ENCODE data around the gene DIP2B. TPM values are rescaled to one million over a fixed set of nuclear protein-coding genes. Genes with fewer than 3 reads are reported as not detected.
A peak's percentile ranks its signal among the peaks of the same experiment; 100 is the strongest.
"Not testable (repeated sequence)": the region's sequence is repeated elsewhere in the genome, so short reads cannot be mapped to it uniquely, and the experiment has no call there.

The DIP2B gene
- polyA plus RNA-seq (ENCODE audit: insufficient read length in 10 of 10), result 10 to 100 TPM; 14.4 to 26.2 (median 18.3) TPM
- long read RNA-seq, donor 1, result 0 reads
- long read RNA-seq, donor 2, result 0 reads
- long read RNA-seq, donor 3, result 0 reads
- long read RNA-seq, donor 4, result 0 reads
- long read RNA-seq, donor 5, partial matches to known transcripts, result 8 of 9 reads
- long read RNA-seq, donor 5, other reads (novel, unspliced or antisense), result 0 of 9 reads
- long read RNA-seq, donor 6, partial matches to known transcripts, result 13 of 15 reads
- long read RNA-seq, donor 6, other reads (novel, unspliced or antisense), result 0 of 15 reads
- long read RNA-seq, donor 7, partial matches to known transcripts, result 5 of 5 reads
- long read RNA-seq, donor 7, other reads (novel, unspliced or antisense), result 0 of 5 reads
- long read RNA-seq, donor 8, partial matches to known transcripts, result 5 of 5 reads
- long read RNA-seq, donor 8, other reads (novel, unspliced or antisense), result 0 of 5 reads
- long read RNA-seq, donor 9, result 0 reads

- DNase-seq, result peak; percentile 91 to 98 (median 94)
Observed at GRCh38 chr12:50504798-50505674, at the start of gene DIP2B. Gene DIP2B (plus strand): TSS chr12:50504985. CDS start chr12:50505141, 156 bp downstream.

- DNase-seq, result no peak
Observed at GRCh38 chr12:50458606-50459005, 46.2 kb upstream of the DIP2B start.

- DNase-seq, result no peak
Observed at GRCh38 chr12:50467439-50467838, 37.3 kb upstream of the DIP2B start.

- DNase-seq, result no peak
Observed at GRCh38 chr12:50477241-50477832, 27.4 kb upstream of the DIP2B start.

- no peak for DNase-seq
Observed at GRCh38 chr12:50482571-50482970, 22.2 kb upstream of the DIP2B start.

GRCh38 chr12:50483488-50483887, 21.3 kb upstream of the DIP2B start:
- DNase-seq, result no peak

GRCh38 chr12:50488801-50489200, 16.0 kb upstream of the DIP2B start:
- no peak for DNase-seq

- not testable (repeated sequence) for DNase-seq
Observed at GRCh38 chr12:50498119-50498518, 6.7 kb upstream of the DIP2B start.

GRCh38 chr12:50505675-50506530, 1.1 kb downstream of the DIP2B start:
- peak in 1 of 3 donors; percentile 52 for DNase-seq

- no peak for DNase-seq
Observed at GRCh38 chr12:50506753-50507473, 2.1 kb downstream of the DIP2B start.

GRCh38 chr12:50507474-50507838, 2.7 kb downstream of the DIP2B start:
- no peak for DNase-seq

- DNase-seq, result no peak
Observed at GRCh38 chr12:50507930-50508329, 3.1 kb downstream of the DIP2B start.

- no peak for DNase-seq
Observed at GRCh38 chr12:50508414-50508813, 3.6 kb downstream of the DIP2B start.

GRCh38 chr12:50508970-50509663, 4.3 kb downstream of the DIP2B start:
- no peak for DNase-seq

- no peak for DNase-seq
Observed at GRCh38 chr12:50514526-50515276, 9.9 kb downstream of the DIP2B start.

GRCh38 chr12:50515587-50515986, 10.8 kb downstream of the DIP2B start:
- no peak for DNase-seq

- DNase-seq, result peak in 2 of 3 donors; percentile 22 to 39
Observed at GRCh38 chr12:50517421-50518048, 12.8 kb downstream of the DIP2B start.

GRCh38 chr12:50518090-50518489, 13.3 kb downstream of the DIP2B start:
- DNase-seq, result no peak

- DNase-seq, result no peak
Observed at GRCh38 chr12:50519353-50519752, 14.6 kb downstream of the DIP2B start.

Measured in muscle of back (tissue), 13 donors.